Measurements from ENCODE around the gene RUNX2. TPM values are rescaled to one million over a fixed set of nuclear protein-coding genes. Genes with fewer than 3 reads are reported as not detected.
A peak's percentile ranks its signal among the peaks of the same experiment; 100 is the strongest.

RUNX2 gene
- polyA plus RNA-seq, 1 of the 3 experiments (the other 2 are of a cell fraction), result 4.4 TPM

GRCh38 chr6:45710304-45710821 lies 382.2 kb downstream of the RUNX2 start:
- Histone ChIP-seq H4K20me1 (ENCODE audit: insufficient read depth) (no peaks in the 10 kb centered on the region), H3K27me3 (ENCODE audit: insufficient read depth) (no peaks in the 10 kb centered on the region), H3K79me2 (ENCODE audit: insufficient read depth) (no peaks in the 10 kb centered on the region), H3K27ac (ENCODE audit: low read depth in 2 of 2, low read length in 1 of 2) (no peak overlapping the region), H3K4me2 (no peak overlapping the region), H3K9me3 (no peaks in the 10 kb centered on the region), H3F3A (replicated peaks; ENCODE audit: insufficient read depth) (no peaks in the 10 kb centered on the region), H3K9ac (no peak overlapping the region), H3K9me2 (no peaks in the 10 kb centered on the region), H3K4me1 (ENCODE audit: control insufficient read depth in 1 of 2, insufficient read depth in 2 of 2, low read depth in 1 of 2, low read length in 1 of 2) (peaks cover 0 to 9% of the 10 kb centered on the region in 2 experiments; a peak in 1 of 4 replicates), H3K36me3 (replicated peaks in 1 of 2; ENCODE audit: control insufficient read depth in 1 of 2, insufficient read depth in 2 of 2, low read length in 1 of 2) (no peaks in the 10 kb centered on the region), H2AFZ (ENCODE audit: low read depth) (peak overlapping the region; percentile 42; the same call in 1 of the 2 replicates), H3K4me3 (ENCODE audit: low read depth in 2 of 2, low read length in 1 of 2) (no peak overlapping the region)
- TF ChIP-seq RCOR1 (IDR thresholded peaks at IDR 0.05; ENCODE audit: low read length), result no peak
- no peak for TF ChIP-seq ELF1 (IDR thresholded peaks at IDR 0.05)
- no peak for TF ChIP-seq FOXJ3 (CRISPR knock-in tag; IDR thresholded peaks at IDR 0.05)
- TF ChIP-seq MEF2A (IDR thresholded peaks at IDR 0.05; ENCODE audit: borderline replicate concordance, low read depth), result no peak
- no peak for TF ChIP-seq FOXM1 (IDR thresholded peaks at IDR 0.05; ENCODE audit: low read depth)
- no peak for TF ChIP-seq MAX (IDR thresholded peaks at IDR 0.05; ENCODE audit: low read depth)
- TF ChIP-seq TCF12 (IDR thresholded peaks at IDR 0.05), result no peak
- TF ChIP-seq EZH2phosphoT487 (IDR thresholded peaks at IDR 0.05; ENCODE audit: borderline replicate concordance, low read depth), result no peak
- TF ChIP-seq SIN3A (IDR thresholded peaks at IDR 0.05; ENCODE audit: borderline replicate concordance, low read depth, low read length), result no peak
- TF ChIP-seq GABPA (IDR thresholded peaks at IDR 0.05; ENCODE audit: low read depth), result no peak
- no peak for TF ChIP-seq POLR2AphosphoS5 (IDR thresholded peaks at IDR 0.05; ENCODE audit: low read depth, low read length)
- no peak for TF ChIP-seq FOSL2 (IDR thresholded peaks at IDR 0.05; ENCODE audit: borderline replicate concordance, low read depth)
- TF ChIP-seq EP300 (IDR thresholded peaks at IDR 0.05; ENCODE audit: borderline replicate concordance in 1 of 2, low read depth in 1 of 2, low read length in 1 of 2), result no peak
- no peak for TF ChIP-seq TEAD4 (IDR thresholded peaks at IDR 0.05; ENCODE audit: borderline replicate concordance, insufficient read depth)
- no peak for TF ChIP-seq JUND (IDR thresholded peaks at IDR 0.05)
- TF ChIP-seq RFX5 (IDR thresholded peaks at IDR 0.05; ENCODE audit: low read length), result no peak
- TF ChIP-seq USF1 (IDR thresholded peaks at IDR 0.05; ENCODE audit: borderline replicate concordance, low read depth), result no peak
- TF ChIP-seq ZBTB33 (IDR thresholded peaks at IDR 0.05; ENCODE audit: borderline replicate concordance, low read depth), result no peak
- WGBS (ENCODE audit: low lambda C conversion rate), result 23% methylated on average over 5 of the region's 5 CpGs
- DNase-seq, result no peak
- POLR2A ChIA-PET, result no interaction called here
- CTCF ChIA-PET, result interaction anchor here (1.6 to 3.0 kb wide), 3 partner anchors 1055 to 1235 kb away, joined by 4 to 13 read pairs (median 6); no protein-coding TSS in a partner anchor
